ENCODE data around the gene ZC3H6. TPM values are rescaled to one million over a fixed set of nuclear protein-coding genes. Genes with fewer than 3 reads are reported as not detected.

The ZC3H6 gene
- total RNA-seq, 1 experiment from 2014 or later, result 5.3 TPM

GRCh38 chr2:112251271-112251670, 24.1 kb upstream of the ZC3H6 start:
- H3K9me3 ChIP-seq (ENCODE audit: control insufficient read depth, insufficient read depth, low read depth, low read length), result no peaks in the 10 kb centered on the region
- no peaks in the 10 kb centered on the region; the same call in 1 of the 2 replicates for H3K36me3 ChIP-seq (ENCODE audit: control insufficient read depth, insufficient read depth, low read length)
- CTCF ChIA-PET, result no interaction called here
- no TSS peak for BruUV-seq (replicated peaks)
- peaks cover 9% of the 10 kb centered on the region for H3K4me1 ChIP-seq (ENCODE audit: control insufficient read depth, insufficient read depth, low read length)
- no peak overlapping the region for H3K4me3 ChIP-seq (ENCODE audit: low read depth in 2 of 2, low read length in 2 of 2)
- no peaks in the 10 kb centered on the region for H3K27me3 ChIP-seq (ENCODE audit: control insufficient read depth, insufficient read depth, low read length)
- ATAC-seq (no peak), DNase-seq (ENCODE audit: low read depth, low spot score) (no peak)
- in situ Hi-C loops (cut with HindIII; ENCODE audit: low pct_unique_long_range_greater_than_20kb, low sequenced_read_pairs), result no loop called here
- intact Hi-C loops (cut with micrococcal nuclease; ENCODE audit: unreplicated experiment), result loop anchor here (10.0 kb wide), 1 partner anchor 126 kb away; no protein-coding TSS in a partner anchor
- TF ChIP-seq SIN3A (IDR thresholded peaks at IDR 0.05; ENCODE audit: borderline replicate concordance, insufficient read depth, low read depth, low read length) (no peak), TCF7L2 (IDR thresholded peaks at IDR 0.05; ENCODE audit: low read depth, low read length) (no peak), POLR2AphosphoS5 (IDR thresholded peaks at IDR 0.05; ENCODE audit: low read depth, low read length) (no peak), REST (IDR thresholded peaks at IDR 0.05; ENCODE audit: insufficient read depth in 1 of 2, low read depth in 2 of 2, low read length in 1 of 2) (no peak)
- TF ChIP-seq, protein P1, sequence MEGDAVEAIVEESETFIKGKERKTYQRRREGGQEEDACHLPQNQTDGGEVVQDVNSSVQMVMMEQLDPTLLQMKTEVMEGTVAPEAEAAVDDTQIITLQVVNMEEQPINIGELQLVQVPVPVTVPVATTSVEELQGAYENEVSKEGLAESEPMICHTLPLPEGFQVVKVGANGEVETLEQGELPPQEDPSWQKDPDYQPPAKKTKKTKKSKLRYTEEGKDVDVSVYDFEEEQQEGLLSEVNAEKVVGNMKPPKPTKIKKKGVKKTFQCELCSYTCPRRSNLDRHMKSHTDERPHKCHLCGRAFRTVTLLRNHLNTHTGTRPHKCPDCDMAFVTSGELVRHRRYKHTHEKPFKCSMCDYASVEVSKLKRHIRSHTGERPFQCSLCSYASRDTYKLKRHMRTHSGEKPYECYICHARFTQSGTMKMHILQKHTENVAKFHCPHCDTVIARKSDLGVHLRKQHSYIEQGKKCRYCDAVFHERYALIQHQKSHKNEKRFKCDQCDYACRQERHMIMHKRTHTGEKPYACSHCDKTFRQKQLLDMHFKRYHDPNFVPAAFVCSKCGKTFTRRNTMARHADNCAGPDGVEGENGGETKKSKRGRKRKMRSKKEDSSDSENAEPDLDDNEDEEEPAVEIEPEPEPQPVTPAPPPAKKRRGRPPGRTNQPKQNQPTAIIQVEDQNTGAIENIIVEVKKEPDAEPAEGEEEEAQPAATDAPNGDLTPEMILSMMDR (IDR thresholded peaks at IDR 0.05), result no peak
- POLR2A ChIA-PET, result interaction anchor here (0.6 kb wide), 1 partner anchor 48 kb away, joined by 6 read pairs; no protein-coding TSS in a partner anchor
- H3K27ac ChIP-seq (ENCODE audit: low read length), result no peak overlapping the region

DNA sequence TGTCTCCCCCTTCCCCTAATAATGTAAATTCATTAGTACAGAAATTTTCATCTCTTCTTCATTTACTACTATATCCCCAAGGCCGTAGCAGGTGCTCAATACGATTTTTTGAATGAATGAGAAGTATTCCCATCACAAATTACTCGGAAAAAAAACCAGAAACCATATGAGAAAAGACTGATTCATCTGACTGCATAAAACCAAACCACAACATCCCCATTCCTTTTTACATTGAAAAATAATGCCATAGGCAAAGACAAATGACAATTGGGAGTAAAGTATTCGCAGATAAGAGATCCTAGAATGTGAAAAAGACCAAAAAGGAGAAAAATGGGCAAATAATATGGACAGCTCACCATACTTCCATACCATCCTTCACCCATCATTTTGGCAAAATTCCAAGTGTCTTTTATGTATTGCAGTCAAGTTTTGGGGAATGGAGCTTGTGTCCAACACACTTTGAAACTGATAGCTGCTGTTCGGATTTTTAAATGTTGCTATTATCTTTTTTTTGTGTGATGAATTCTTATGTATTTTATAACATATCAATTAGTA, 22.1 kb upstream of the ZC3H6 start:
- no peak for ATAC-seq
- Histone ChIP-seq H3K27ac (ENCODE audit: low read length) (no peak overlapping the region), H3K36me3 (ENCODE audit: control insufficient read depth, insufficient read depth, low read length) (no peaks in the 10 kb centered on the region; the same call in 1 of the 2 replicates), H3K4me1 (ENCODE audit: control insufficient read depth, insufficient read depth, low read length) (peaks cover 9% of the 10 kb centered on the region), H3K9me3 (ENCODE audit: control insufficient read depth, insufficient read depth, low read depth, low read length) (no peaks in the 10 kb centered on the region), H3K4me3 (ENCODE audit: low read depth in 2 of 2, low read length in 2 of 2) (no peak overlapping the region; a peak in 1 of 4 replicates), H3K27me3 (ENCODE audit: control insufficient read depth, insufficient read depth, low read length) (no peaks in the 10 kb centered on the region)
- ChIA-PET POLR2A (no interaction called here), CTCF (no interaction called here)
- no peak for DNase-seq (ENCODE audit: low read depth, low spot score)
- intact Hi-C loops (cut with micrococcal nuclease; ENCODE audit: unreplicated experiment) (loop anchor here (10.0 kb wide), 1 partner anchor 129 kb away; no protein-coding TSS in a partner anchor), in situ Hi-C loops (cut with HindIII; ENCODE audit: low pct_unique_long_range_greater_than_20kb, low sequenced_read_pairs) (no loop called here)
- TF ChIP-seq POLR2AphosphoS5 (IDR thresholded peaks at IDR 0.05; ENCODE audit: low read depth, low read length), result no peak
- TF ChIP-seq, protein P1 (IDR thresholded peaks at IDR 0.05), result no peak
- TF ChIP-seq TCF7L2 (IDR thresholded peaks at IDR 0.05; ENCODE audit: low read depth, low read length), result no peak
- TF ChIP-seq REST (IDR thresholded peaks at IDR 0.05; ENCODE audit: insufficient read depth in 1 of 2, low read depth in 2 of 2, low read length in 1 of 2), result no peak
- TF ChIP-seq SIN3A (IDR thresholded peaks at IDR 0.05; ENCODE audit: borderline replicate concordance, insufficient read depth, low read depth, low read length), result no peak
- TSS peak; percentile 87 for BruUV-seq (replicated peaks)

All from Panc1 (cell line).